ENCODE results near the gene HCRTR1. TPM values are rescaled to one million over a fixed set of nuclear protein-coding genes. Genes with fewer than 3 reads are reported as not detected.

HCRTR1 gene
- total and polyA plus RNA-seq, 2 of the 8 experiments (the other 6 are each of a cell fraction or from before 2014, with no cell fraction given) = 0.35 to 0.39 TPM

- TF ChIP-seq BACH1 (IDR thresholded peaks at IDR 0.05; ENCODE audit: low read length) = no peak
Measured at GRCh38 chr1:31642897-31643296, 25.4 kb downstream of the HCRTR1 start (continued).
